Gastrocnemius medialis (tissue), 4 donors: ENCODE measurements around the gene TBL3. TPM values are rescaled to one million over a fixed set of nuclear protein-coding genes. Genes with fewer than 3 reads are reported as not detected.

Source experiments
- ATAC-seq, 2 donors: fragments of 150-250 bp; one replicate each; pipeline ENCODE4 v1.9.1; 2016
- DNase-seq, 2 donors: peaks; one replicate each; pipeline ENCODE4 v3.0.0-alpha.2; 2019
- H3K27ac ChIP-seq, 4 donors: fragments of 200-600 bp; sonication (generic); 1 replicate in 1 of 4; 2 replicates in 3 of 4; pipeline ENCODE4 v1.5.1; 2016 to 2018; ENCODE audit warnings: mild to moderate bottlenecking in 2 of 4, moderate library complexity in 1 of 4
- H3K27me3 ChIP-seq, 3 donors: fragments of 200-600 bp; sonication (generic) in 2 of 3; 1 replicate in 1 of 3; 2 replicates in 2 of 3; pipeline versions ENCODE4 v1.5.1 to v1.6.0; 2016 to 2019; ENCODE audit warnings: mild to moderate bottlenecking in 1 of 3, moderate library complexity in 1 of 3
- H3K36me3 ChIP-seq, 2 donors: fragments of 200-600 bp; sonication (generic) in 1 of 2; one replicate each; pipeline ENCODE4 v1.5.1; 2017 to 2018
- H3K4me1 ChIP-seq, 2 donors: fragments of 200-600 bp; sonication (generic) in 1 of 2; one replicate each; pipeline ENCODE4 v1.5.1; 2016 to 2017; ENCODE audit warnings: mild to moderate bottlenecking in 2 of 2
- H3K4me3 ChIP-seq, 4 donors: fragments of 200-600 bp; sonication (generic) in 3 of 4; 1 replicate in 1 of 4; 2 replicates in 3 of 4; pipeline ENCODE4 v1.5.1; 2016 to 2019; ENCODE audit warnings: mild to moderate bottlenecking in 2 of 4
- H3K9me3 ChIP-seq, 3 donors: fragments of 200-600 bp; sonication (generic) in 2 of 3; 1 replicate in 1 of 3; 2 replicates in 2 of 3; pipeline ENCODE4 v1.5.1; 2016 to 2019
- POLR2A ChIP-seq, 2 donors: fragments of 450-650 bp; IDR thresholded peaks; one replicate each; pipeline ENCODE4 v1.6.1; 2017; ENCODE audit warnings: antibody characterized with exemption in 2 of 2, mild to moderate bottlenecking in 2 of 2, moderate library complexity in 2 of 2
- in situ Hi-C, 4 donors: fragments of 200-750 bp; cut with MboI; loops; one replicate each; pipeline versions ENCODE4 v1.15.0 to v1.8.0; 2017; ENCODE audit warnings: low sequenced_read_pairs in 4 of 4
- intact Hi-C: fragments of 100-400 bp; cut with DNase I; formaldehyde crosslinking; loops from one replicate; pipeline ENCODE4 v1.15.1; 2023; ENCODE audit warnings: low total_unique reads
- total RNA-seq, 4 donors: library from RNA; depleted of rRNA; stranded (reverse); fragments of >200 nt; gene quantifications; one replicate each; pipeline versions ENCODE4 v1.1.0 to v1.2.3, GENCODE V29; 2016
- TF ChIP-seq, protein P1 (sequence below), 5 experiments: fragments of 450-650 bp in 3 of 5; fragments of 200-600 bp in 2 of 5; sonication (generic) in 2 of 5; IDR thresholded peaks in 4 of 5; conservative IDR thresholded peaks in 1 of 5; 1 replicate in 4 of 5; 2 replicates in 1 of 5; pipeline ENCODE4 v1.5.1; 2016 to 2019; ENCODE audit warnings: antibody characterized with exemption in 5 of 5, mild to moderate bottlenecking in 3 of 5, moderate library complexity in 3 of 5

TBL3 gene
- total RNA-seq, 4 donors from 2014 or later = 48.2 to 79.5 (median 71.4) TPM

DNA sequence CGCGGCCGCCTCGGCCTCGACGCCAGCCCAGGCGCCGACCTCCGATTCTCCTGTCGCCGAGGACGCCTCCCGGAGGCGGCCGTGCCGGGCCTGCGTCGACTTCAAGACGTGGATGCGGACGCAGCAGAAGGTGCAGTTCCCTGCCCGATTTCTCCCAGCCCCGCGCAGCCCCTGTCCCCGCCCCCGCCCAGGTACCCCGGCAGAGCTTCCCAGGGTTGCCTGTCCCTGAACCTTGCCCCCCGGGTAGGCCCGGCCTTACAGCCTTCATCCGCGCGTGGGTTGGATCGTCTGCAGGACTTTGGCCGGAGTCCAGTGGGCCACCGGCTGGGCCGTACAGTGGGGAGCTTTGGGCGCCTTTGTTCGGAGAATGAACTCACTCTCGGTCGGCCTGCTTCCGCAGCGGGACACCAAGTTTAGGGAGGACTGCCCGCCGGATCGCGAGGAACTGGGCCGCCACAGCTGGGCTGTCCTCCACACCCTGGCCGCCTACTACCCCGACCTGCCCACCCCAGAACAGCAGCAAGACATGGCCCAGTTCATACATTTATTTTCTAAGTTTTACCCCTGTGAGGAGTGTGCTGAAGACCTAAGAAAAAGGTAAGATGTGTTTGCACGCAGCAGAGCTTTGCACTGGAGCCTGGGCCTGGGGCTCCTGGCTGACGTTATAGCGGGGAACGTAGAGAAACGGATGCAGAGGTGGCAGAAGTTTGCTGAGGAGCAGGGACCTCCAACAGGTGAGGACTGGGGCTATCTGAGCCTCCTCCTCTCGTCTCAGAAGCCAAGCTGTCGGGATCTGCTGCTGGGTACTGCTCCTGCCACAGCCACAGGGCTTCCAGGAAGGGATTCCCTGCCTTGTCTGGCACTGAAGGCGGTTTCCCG is 12.7 kb downstream of the TBL3 start:
- peak overlapping the region; percentile 52 to 83 (median 78) for H3K27ac ChIP-seq
- DNase-seq = no peak
- H3K27me3 ChIP-seq = peaks cover 12 to 14% (median 13%) of the 10 kb centered on the region in 3 donors
- peak; percentile 6 to 23 for ATAC-seq
- H3K4me1 ChIP-seq = peaks cover 16 to 25% of the 10 kb centered on the region in 2 donors
- in situ Hi-C loops (no loop called here), intact Hi-C loops (loop anchor here (10.0 kb wide), 1 partner anchor 370 kb away; the partner anchor contains the start of genes CRAMP1 and IFT140)
- peak overlapping the region; percentile 74 to 91 (median 86) for H3K4me3 ChIP-seq
- no peak for TF ChIP-seq POLR2A (IDR thresholded peaks at IDR 0.05)
- TF ChIP-seq, protein P1, sequence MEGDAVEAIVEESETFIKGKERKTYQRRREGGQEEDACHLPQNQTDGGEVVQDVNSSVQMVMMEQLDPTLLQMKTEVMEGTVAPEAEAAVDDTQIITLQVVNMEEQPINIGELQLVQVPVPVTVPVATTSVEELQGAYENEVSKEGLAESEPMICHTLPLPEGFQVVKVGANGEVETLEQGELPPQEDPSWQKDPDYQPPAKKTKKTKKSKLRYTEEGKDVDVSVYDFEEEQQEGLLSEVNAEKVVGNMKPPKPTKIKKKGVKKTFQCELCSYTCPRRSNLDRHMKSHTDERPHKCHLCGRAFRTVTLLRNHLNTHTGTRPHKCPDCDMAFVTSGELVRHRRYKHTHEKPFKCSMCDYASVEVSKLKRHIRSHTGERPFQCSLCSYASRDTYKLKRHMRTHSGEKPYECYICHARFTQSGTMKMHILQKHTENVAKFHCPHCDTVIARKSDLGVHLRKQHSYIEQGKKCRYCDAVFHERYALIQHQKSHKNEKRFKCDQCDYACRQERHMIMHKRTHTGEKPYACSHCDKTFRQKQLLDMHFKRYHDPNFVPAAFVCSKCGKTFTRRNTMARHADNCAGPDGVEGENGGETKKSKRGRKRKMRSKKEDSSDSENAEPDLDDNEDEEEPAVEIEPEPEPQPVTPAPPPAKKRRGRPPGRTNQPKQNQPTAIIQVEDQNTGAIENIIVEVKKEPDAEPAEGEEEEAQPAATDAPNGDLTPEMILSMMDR (IDR thresholded peaks at IDR 0.05 in 4 of 5, conservative IDR thresholded peaks at IDR 0.05 in 1 of 5) = no peak
- peaks cover 0 to 20% of the 10 kb centered on the region in 2 donors for H3K36me3 ChIP-seq
- H3K9me3 ChIP-seq = no peaks in the 10 kb centered on the region

DNA sequence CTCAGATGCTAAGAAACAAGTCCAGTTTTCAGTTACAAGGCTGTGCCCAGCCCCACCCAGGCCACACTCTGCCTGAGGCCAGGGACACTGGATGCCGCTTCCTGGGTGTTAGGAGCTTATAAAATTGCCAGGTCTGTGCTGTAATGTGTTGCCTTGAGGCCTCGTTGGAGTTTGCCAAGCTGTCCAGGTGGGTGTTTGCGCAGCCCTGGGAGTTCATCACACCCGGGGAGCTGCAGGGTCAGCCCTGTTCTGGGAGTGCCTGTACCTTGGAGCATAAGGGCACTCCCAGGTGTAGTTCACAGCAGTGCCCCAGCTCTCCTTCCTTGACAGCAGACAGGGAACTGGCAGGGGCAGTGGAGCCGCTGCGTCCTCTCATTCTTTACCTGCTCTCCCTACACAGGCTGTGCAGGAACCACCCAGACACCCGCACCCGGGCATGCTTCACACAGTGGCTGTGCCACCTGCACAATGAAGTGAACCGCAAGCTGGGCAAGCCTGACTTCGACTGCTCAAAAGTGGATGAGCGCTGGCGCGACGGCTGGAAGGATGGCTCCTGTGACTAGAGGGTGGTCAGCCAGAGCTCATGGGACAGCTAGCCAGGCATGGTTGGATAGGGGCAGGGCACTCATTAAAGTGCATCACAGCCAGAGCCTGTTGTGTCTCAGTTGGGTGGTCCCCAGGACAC is 13.8 kb downstream of the TBL3 start:
- Histone ChIP-seq H3K27me3 (peaks cover 17 to 22% (median 21%) of the 10 kb centered on the region in 3 donors), H3K4me1 (peaks cover 17 to 18% of the 10 kb centered on the region in 2 donors), H3K36me3 (peaks cover 0 to 20% of the 10 kb centered on the region in 2 donors), H3K9me3 (no peaks in the 10 kb centered on the region), H3K4me3 (peak overlapping the region in 2 of 4 donors; percentile 74 to 88), H3K27ac (no peak overlapping the region)
- in situ Hi-C loops (no loop called here), intact Hi-C loops (loop anchor here (10.0 kb wide), 1 partner anchor 371 kb away; the partner anchor contains the start of genes CRAMP1 and IFT140)
- ATAC-seq (no peak), DNase-seq (no peak)
- TF ChIP-seq, protein P1 (IDR thresholded peaks at IDR 0.05 in 4 of 5, conservative IDR thresholded peaks at IDR 0.05 in 1 of 5) = no peak
- no peak for TF ChIP-seq POLR2A (IDR thresholded peaks at IDR 0.05)

DNA sequence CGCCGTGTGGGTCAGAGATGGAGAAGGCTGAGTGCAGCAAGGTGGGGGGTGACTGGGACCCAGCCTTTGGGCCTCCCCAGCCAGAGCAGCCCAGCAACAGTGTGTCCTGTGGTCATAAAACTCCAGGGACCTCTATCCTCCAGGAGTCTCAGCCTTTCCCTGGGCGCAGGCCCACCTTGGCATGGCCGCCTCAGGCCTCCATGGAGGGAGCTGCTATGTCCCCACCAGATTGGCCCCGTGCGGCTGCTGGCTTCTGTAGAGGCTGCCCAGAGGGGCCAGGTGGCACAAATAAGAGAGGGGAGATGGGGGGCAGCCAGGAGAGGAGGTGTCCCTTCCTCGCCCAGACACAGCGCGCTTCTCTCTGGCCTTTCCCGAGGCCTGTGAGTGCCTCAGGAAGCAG is 15.3 kb downstream of the TBL3 start:
- ATAC-seq = no peak
- Histone ChIP-seq H3K9me3 (no peaks in the 10 kb centered on the region), H3K4me3 (no peak overlapping the region), H3K27ac (no peak overlapping the region), H3K27me3 (peaks cover 30 to 35% (median 34%) of the 10 kb centered on the region in 3 donors), H3K36me3 (peaks cover 0 to 20% of the 10 kb centered on the region in 2 donors), H3K4me1 (peaks cover 19 to 29% of the 10 kb centered on the region in 2 donors)
- intact Hi-C loops (loop anchor here (10.0 kb wide), 1 partner anchor 372 kb away; the partner anchor contains the start of genes CRAMP1 and IFT140), in situ Hi-C loops (no loop called here)
- DNase-seq = no peak
- TF ChIP-seq POLR2A (IDR thresholded peaks at IDR 0.05) = no peak
- TF ChIP-seq, protein P1 (IDR thresholded peaks at IDR 0.05 in 4 of 5, conservative IDR thresholded peaks at IDR 0.05 in 1 of 5) = no peak

DNA sequence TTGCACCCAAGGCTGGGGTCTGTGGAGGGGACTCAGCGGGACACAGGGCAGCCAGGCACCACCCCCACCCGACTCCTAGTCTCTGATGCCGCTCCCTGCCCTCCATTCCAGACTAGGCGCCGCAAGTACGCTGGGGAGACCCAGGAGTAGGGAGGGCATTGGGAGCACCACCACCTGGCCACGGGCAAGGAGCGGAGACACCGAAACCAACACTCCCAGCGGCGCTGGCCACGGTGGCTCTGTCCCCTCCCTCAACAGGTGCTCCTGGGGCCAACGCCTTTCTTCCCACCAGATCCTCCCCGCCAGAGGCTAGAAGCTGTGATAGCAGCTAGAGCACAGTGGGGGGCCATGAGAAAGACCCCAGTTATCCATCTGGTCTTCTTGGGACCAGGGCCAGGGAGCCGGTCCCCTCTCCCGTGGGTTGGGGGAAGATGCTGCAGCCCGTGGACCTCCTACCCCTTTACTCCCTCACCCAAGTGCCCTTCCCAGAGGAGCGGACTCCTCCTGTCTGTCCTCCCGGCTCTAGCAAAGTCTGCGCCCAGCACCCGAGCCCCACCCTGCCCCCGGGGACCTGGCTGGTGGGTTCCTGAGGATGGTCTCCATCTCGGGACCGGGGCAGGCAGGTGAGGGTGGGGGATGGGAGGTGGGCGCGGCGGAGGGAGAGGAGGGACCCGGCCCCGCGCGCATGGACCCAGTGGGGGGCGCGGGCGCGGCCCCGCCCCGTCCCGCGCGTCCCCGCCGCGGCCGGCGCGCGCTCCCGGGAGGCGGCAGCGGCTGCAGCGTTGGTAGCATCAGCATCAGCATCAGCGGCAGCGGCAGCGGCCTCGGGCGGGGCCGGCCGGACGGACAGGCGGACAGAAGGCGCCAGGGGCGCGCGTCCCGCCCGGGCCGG is 17.6 kb downstream of the TBL3 start, which contains the start of gene SYNGR3:
TSS of gene SYNGR3 (plus strand) at position 762 of the 892 bp plus-strand sequence. CDS start 133 bp downstream, outside the sequence.
- TF ChIP-seq, protein P1 (IDR thresholded peaks at IDR 0.05 in 4 of 5, conservative IDR thresholded peaks at IDR 0.05 in 1 of 5) = no peak
- no peak for TF ChIP-seq POLR2A (IDR thresholded peaks at IDR 0.05)
- DNase-seq (no peak), ATAC-seq (no peak)
- peaks cover 16 to 27% of the 10 kb centered on the region in 2 donors for H3K4me1 ChIP-seq
- H3K9me3 ChIP-seq = no peaks in the 10 kb centered on the region
- no peak within 1 kb of the TSS for H3K27ac ChIP-seq
- peaks cover 0 to 20% of the 10 kb centered on the region in 2 donors for H3K36me3 ChIP-seq
- no peak within 1 kb of the TSS for H3K4me3 ChIP-seq
- in situ Hi-C loops (no loop called here), intact Hi-C loops (loop anchor here (10.0 kb wide), 1 partner anchor 375 kb away; the partner anchor contains the start of genes CRAMP1 and IFT140)
- peaks cover 30 to 38% (median 34%) of the 10 kb centered on the region in 3 donors for H3K27me3 ChIP-seq
